ENCODE data around the gene GABBR1. TPM values are rescaled to one million over a fixed set of nuclear protein-coding genes. Genes with fewer than 3 reads are reported as not detected.
A peak's percentile ranks its signal among the peaks of the same experiment; 100 is the strongest.

Gene GABBR1
- total and polyA plus RNA-seq, 3 donors from 2014 or later = 16.8 to 29.9 (median 26.2) TPM

DNA sequence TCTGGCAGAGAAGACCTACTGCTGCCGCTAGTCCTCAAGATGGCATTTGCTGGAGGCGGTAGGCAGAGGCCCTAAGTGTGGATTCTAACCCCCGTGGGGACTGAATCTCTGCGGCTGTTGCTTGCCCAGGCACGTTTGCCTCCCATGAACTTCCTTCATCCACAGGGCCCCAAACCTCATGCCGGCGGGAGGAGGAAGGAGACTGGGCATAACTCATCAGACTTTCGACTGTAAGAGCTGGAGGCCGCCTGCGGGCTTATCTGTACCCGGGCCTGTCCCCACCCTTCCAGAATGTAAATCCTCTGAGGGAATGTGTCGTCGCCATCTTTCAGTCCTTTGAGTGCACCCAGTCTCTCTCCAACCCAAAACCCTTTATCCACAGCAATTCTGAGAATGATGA, 47.0 kb upstream of the GABBR1 start:
- Histone ChIP-seq H3K4me3 (peak overlapping the region; percentile 12 to 53), H3K9me3 (no peaks in the 10 kb centered on the region), H3K27ac (no peak overlapping the region), H3K4me1 (no peaks in the 10 kb centered on the region), H3K36me3 (ENCODE audit: low read depth, missing control alignments) (no peaks in the 10 kb centered on the region), H3K27me3 (no peaks in the 10 kb centered on the region)
- intact Hi-C loops (cut with DNase I; ENCODE audit: low total_unique reads) = no loop called here
- TF ChIP-seq, protein P1, sequence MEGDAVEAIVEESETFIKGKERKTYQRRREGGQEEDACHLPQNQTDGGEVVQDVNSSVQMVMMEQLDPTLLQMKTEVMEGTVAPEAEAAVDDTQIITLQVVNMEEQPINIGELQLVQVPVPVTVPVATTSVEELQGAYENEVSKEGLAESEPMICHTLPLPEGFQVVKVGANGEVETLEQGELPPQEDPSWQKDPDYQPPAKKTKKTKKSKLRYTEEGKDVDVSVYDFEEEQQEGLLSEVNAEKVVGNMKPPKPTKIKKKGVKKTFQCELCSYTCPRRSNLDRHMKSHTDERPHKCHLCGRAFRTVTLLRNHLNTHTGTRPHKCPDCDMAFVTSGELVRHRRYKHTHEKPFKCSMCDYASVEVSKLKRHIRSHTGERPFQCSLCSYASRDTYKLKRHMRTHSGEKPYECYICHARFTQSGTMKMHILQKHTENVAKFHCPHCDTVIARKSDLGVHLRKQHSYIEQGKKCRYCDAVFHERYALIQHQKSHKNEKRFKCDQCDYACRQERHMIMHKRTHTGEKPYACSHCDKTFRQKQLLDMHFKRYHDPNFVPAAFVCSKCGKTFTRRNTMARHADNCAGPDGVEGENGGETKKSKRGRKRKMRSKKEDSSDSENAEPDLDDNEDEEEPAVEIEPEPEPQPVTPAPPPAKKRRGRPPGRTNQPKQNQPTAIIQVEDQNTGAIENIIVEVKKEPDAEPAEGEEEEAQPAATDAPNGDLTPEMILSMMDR (IDR thresholded peaks at IDR 0.05) = no peak
- no peak for TF ChIP-seq POLR2A (IDR thresholded peaks at IDR 0.05)
- 39 to 49% methylated on average over 11 to 13 of the region's 13 CpGs for WGBS, 2 donors
- DNase-seq = no peak

GRCh38 chr6:29678114-29678513, 45.1 kb upstream of the GABBR1 start:
- Histone ChIP-seq H3K27ac (no peak overlapping the region), H3K36me3 (ENCODE audit: low read depth, missing control alignments) (no peaks in the 10 kb centered on the region), H3K9me3 (no peaks in the 10 kb centered on the region), H3K4me3 (no peak overlapping the region), H3K27me3 (no peaks in the 10 kb centered on the region), H3K4me1 (no peaks in the 10 kb centered on the region)
- TF ChIP-seq POLR2A (IDR thresholded peaks at IDR 0.05) = no peak
- TF ChIP-seq, protein P1 (IDR thresholded peaks at IDR 0.05) = no peak
- intact Hi-C loops (cut with DNase I; ENCODE audit: low total_unique reads) = no loop called here
- WGBS, 2 donors = 78 to 95% methylated on average over 5 of the region's 5 CpGs
- DNase-seq = no peak

- Histone ChIP-seq H3K27ac (no peak overlapping the region), H3K27me3 (no peaks in the 10 kb centered on the region), H3K36me3 (ENCODE audit: low read depth, missing control alignments) (no peaks in the 10 kb centered on the region), H3K4me1 (no peaks in the 10 kb centered on the region), H3K9me3 (no peaks in the 10 kb centered on the region), H3K4me3 (no peak overlapping the region)
- WGBS, 2 donors = 18 to 46% methylated on average over 2 of the region's 2 CpGs
- TF ChIP-seq, protein P1 (IDR thresholded peaks at IDR 0.05) = no peak
- no peak for TF ChIP-seq POLR2A (IDR thresholded peaks at IDR 0.05)
- intact Hi-C loops (cut with DNase I; ENCODE audit: low total_unique reads) = no loop called here
- no peak for DNase-seq
Measured at GRCh38 chr6:29676981-29677601, 44.1 kb upstream of the GABBR1 start.

- Histone ChIP-seq H3K9me3 (no peaks in the 10 kb centered on the region), H3K36me3 (ENCODE audit: low read depth, missing control alignments) (no peaks in the 10 kb centered on the region), H3K27ac (no peak overlapping the region), H3K4me1 (no peaks in the 10 kb centered on the region), H3K4me3 (no peak overlapping the region), H3K27me3 (no peaks in the 10 kb centered on the region)
- DNase-seq = no peak
- 95 to 100% methylated on average over 1 of the region's 1 CpG for WGBS, 2 donors
- TF ChIP-seq, protein P1 (IDR thresholded peaks at IDR 0.05) = no peak
- intact Hi-C loops (cut with DNase I; ENCODE audit: low total_unique reads) = no loop called here
Measured at GRCh38 chr6:29675561-29675960, 42.6 kb upstream of the GABBR1 start.

GRCh38 chr6:29674008-29674407, 41.0 kb upstream of the GABBR1 start:
- H3K36me3 ChIP-seq (ENCODE audit: low read depth, missing control alignments) = no peaks in the 10 kb centered on the region
- intact Hi-C loops (cut with DNase I; ENCODE audit: low total_unique reads) = no loop called here
- H3K4me3 ChIP-seq = no peak overlapping the region
- no peaks in the 10 kb centered on the region for H3K9me3 ChIP-seq
- no peak for DNase-seq
- H3K27ac ChIP-seq = no peak overlapping the region
- H3K27me3 ChIP-seq = no peaks in the 10 kb centered on the region
- WGBS, 2 donors = 91 to 96% methylated on average over 5 of the region's 5 CpGs
- TF ChIP-seq, protein P1 (IDR thresholded peaks at IDR 0.05) = no peak
- no peak for TF ChIP-seq POLR2A (IDR thresholded peaks at IDR 0.05)
- H3K4me1 ChIP-seq = no peaks in the 10 kb centered on the region
